ENCODE measurements around the gene PTPRJ.

GRCh38 chr11:48101958-48102357 is 121.6 kb downstream of the PTPRJ start:
- TF ChIP-seq CTCF (conservative IDR thresholded peaks at IDR 0.05; ENCODE audit: low read length) (no peak), EZH2phosphoT487 (IDR thresholded peaks at IDR 0.05; ENCODE audit: borderline replicate concordance) (no peak)

Measured in Loucy (cell line).